MCF 10A (cell line): ENCODE measurements around the gene PROM1. TPM values are rescaled to one million over a fixed set of nuclear protein-coding genes. Genes with fewer than 3 reads are reported as not detected.

Experiments used
- BruUV-seq: library from RNA; stranded (reverse); fragments of 400-500 nt; replicated peaks from 2 replicates; lab custom pipeline; 2021; lab: Mats Ljungman, UMichigan
- CTCF ChIA-PET: fragments of 300-600 bp; sonication (Branson Sonifier 250); formaldehyde crosslinking; extraction: SDS; loops from one replicate; lab custom pipeline; 2021; ENCODE audit warnings: antibody characterized with exemption, inconsistent platforms; lab: Yijun Ruan, JAX
- POLR2A ChIA-PET: fragments of 300-600, 350-650 bp; sonication (Branson Sonifier 250); formaldehyde crosslinking; extraction: SDS; loops from one replicate; lab custom pipeline; 2020; ENCODE audit warnings: antibody characterized with exemption, inconsistent platforms; lab: Yijun Ruan, JAX
- DNase-seq: peaks from one replicate; pipeline ENCODE4 v3.0.0-alpha.2; 2018; ENCODE audit not compliant: unreplicated experiment
- H3K27ac Mint-ChIP-seq: one replicate; pipeline ENCODE4 v1.8.0; 2022; ENCODE audit warnings: mild to moderate bottlenecking, low read depth, mixed read lengths; ENCODE audit not compliant: unreplicated experiment
- H3K27me3 Mint-ChIP-seq: one replicate; pipeline ENCODE4 v1.8.0; 2022; ENCODE audit warnings: mixed read lengths; ENCODE audit not compliant: insufficient read depth, unreplicated experiment
- H3K36me3 Mint-ChIP-seq: one replicate; pipeline ENCODE4 v1.8.0; 2022; ENCODE audit warnings: mild to moderate bottlenecking, moderate library complexity, mixed read lengths; ENCODE audit not compliant: insufficient read depth, unreplicated experiment
- H3K4me1 Mint-ChIP-seq: one replicate; pipeline ENCODE4 v1.8.0; 2022; ENCODE audit warnings: mixed read lengths; ENCODE audit not compliant: insufficient read depth, unreplicated experiment
- H3K4me3 Mint-ChIP-seq: one replicate; pipeline ENCODE4 v1.8.0; 2022; ENCODE audit warnings: mild to moderate bottlenecking, moderate library complexity, mixed read lengths; ENCODE audit not compliant: unreplicated experiment
- H3K9me3 Mint-ChIP-seq: one replicate; pipeline ENCODE4 v1.8.0; 2022; ENCODE audit warnings: mixed read lengths; ENCODE audit not compliant: unreplicated experiment
- CTCF ChIP-seq: fragments of 200-600 bp; IDR thresholded peaks from one replicate; pipeline ENCODE4 v1.8.0; 2022; ENCODE audit warnings: antibody characterized with exemption, mild to moderate bottlenecking; ENCODE audit not compliant: unreplicated experiment
- intact Hi-C: fragments of 100-400 bp; cut with micrococcal nuclease; formaldehyde crosslinking; loops from 2 replicates; pipeline ENCODE4 v1.14.1; 2022
- total RNA-seq: library from RNA; stranded (reverse); gene quantifications from 2 replicates; pipeline ENCODE4 v1.2.3, GENCODE V29; 2022

The PROM1 gene
- total RNA-seq, 1 experiment from 2014 or later, result not detected

- no TSS peak for BruUV-seq
- no peak for TF ChIP-seq CTCF
- ChIA-PET POLR2A (no interaction called here), CTCF (no interaction called here)
- Mint-ChIP-seq H3K36me3 (no peaks in the 10 kb centered on the region), H3K9me3 (no peaks in the 10 kb centered on the region), H3K4me1 (no peaks in the 10 kb centered on the region), H3K27me3 (peaks cover 67% of the 10 kb centered on the region), H3K27ac (no peak overlapping the region), H3K4me3 (no peak overlapping the region)
- intact Hi-C loops, result no loop called here
- no peak for DNase-seq
Measured at GRCh38 chr4:16110661-16111290, 27.0 kb upstream of the PROM1 start.

DNA sequence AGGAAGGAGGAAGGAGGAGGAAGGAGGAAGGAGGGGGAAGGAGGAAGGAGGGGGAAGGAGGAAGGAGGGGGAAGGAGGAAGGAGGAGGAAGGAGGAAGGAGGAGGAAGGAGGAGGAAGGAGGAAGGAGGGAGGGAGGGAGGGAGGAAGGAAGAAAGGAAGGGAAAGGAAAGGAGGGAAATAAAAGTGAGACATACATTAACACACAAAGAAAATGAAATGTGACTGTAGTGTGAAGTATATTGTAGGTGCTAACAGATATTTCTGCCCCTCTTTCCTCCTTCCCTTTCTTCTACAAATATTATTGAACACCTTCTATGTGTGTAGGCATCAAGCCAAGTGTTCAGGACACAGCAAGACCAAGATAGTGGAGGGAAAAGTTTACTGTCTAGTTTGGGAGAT, 26.4 kb upstream of the PROM1 start:
- CTCF ChIA-PET, result no interaction called here
- no peak for TF ChIP-seq CTCF
- DNase-seq, result no peak
- Mint-ChIP-seq H3K9me3 (no peaks in the 10 kb centered on the region), H3K4me3 (no peak overlapping the region), H3K36me3 (no peaks in the 10 kb centered on the region), H3K27ac (no peak overlapping the region), H3K4me1 (no peaks in the 10 kb centered on the region), H3K27me3 (peaks cover 64% of the 10 kb centered on the region)
- intact Hi-C loops, result no loop called here
- POLR2A ChIA-PET, result no interaction called here
- no TSS peak for BruUV-seq

GRCh38 chr4:16109256-16109655, 25.4 kb upstream of the PROM1 start:
- intact Hi-C loops, result no loop called here
- H3K27me3 Mint-ChIP-seq, result peaks cover 54% of the 10 kb centered on the region
- H3K36me3 Mint-ChIP-seq, result no peaks in the 10 kb centered on the region
- H3K4me3 Mint-ChIP-seq, result no peak overlapping the region
- CTCF ChIA-PET, result interaction anchor here (0.6 kb wide), 1 partner anchor 251 kb away, joined by 3 read pairs; no protein-coding TSS in a partner anchor
- DNase-seq, result no peak
- no peaks in the 10 kb centered on the region for H3K4me1 Mint-ChIP-seq
- no peaks in the 10 kb centered on the region for H3K9me3 Mint-ChIP-seq
- POLR2A ChIA-PET, result no interaction called here
- TF ChIP-seq CTCF, result no peak
- H3K27ac Mint-ChIP-seq, result no peak overlapping the region
- no TSS peak for BruUV-seq

GRCh38 chr4:16106956-16107355, 23.1 kb upstream of the PROM1 start:
- no peak overlapping the region for H3K27ac Mint-ChIP-seq
- POLR2A ChIA-PET, result no interaction called here
- DNase-seq, result no peak
- no peak overlapping the region for H3K4me3 Mint-ChIP-seq
- CTCF ChIA-PET, result interaction anchor here (0.7 kb wide), 1 partner anchor 55 kb away, joined by 4 read pairs; no protein-coding TSS in a partner anchor
- H3K27me3 Mint-ChIP-seq, result peaks cover 51% of the 10 kb centered on the region
- no peaks in the 10 kb centered on the region for H3K9me3 Mint-ChIP-seq
- TF ChIP-seq CTCF, result no peak
- no peaks in the 10 kb centered on the region for H3K4me1 Mint-ChIP-seq
- BruUV-seq, result no TSS peak
- intact Hi-C loops, result no loop called here
- H3K36me3 Mint-ChIP-seq, result no peaks in the 10 kb centered on the region
